SU-DHL-6 (cell line): ENCODE measurements around the gene GUCY1A1.

Experiments used
- H2AFZ ChIP-seq: fragments of 200-600 bp; sonication (generic); 2 replicates; pipeline ENCODE4 v1.6.1; 2014; ENCODE audit warnings: low read depth, mild to moderate bottlenecking, moderate library complexity, mixed read lengths, antibody characterized with exemption, low read length; ENCODE audit not compliant: severe bottlenecking
- H3F3A ChIP-seq: fragments of 200-600 bp; shearing (Covaris generic); 2 replicates; pipeline ENCODE4 v1.6.0; 2016; ENCODE audit warnings: antibody characterized with exemption, mild to moderate bottlenecking; ENCODE audit not compliant: insufficient read depth
- H3K27ac ChIP-seq: fragments of 200-600 bp; sonication (generic); 2 replicates; pipeline ENCODE4 v1.5.1; 2016; ENCODE audit warnings: low read depth, mild to moderate bottlenecking, low read length, moderate library complexity, mixed read lengths
- H3K27me3 ChIP-seq: fragments of 200-600 bp; sonication (generic), shearing (Covaris generic); 2 replicates; pipeline ENCODE4 v1.6.0; 2014; ENCODE audit warnings: mild to moderate bottlenecking, low read length
- H3K36me3 ChIP-seq: fragments of 200-600 bp; sonication (generic); 2 replicates; pipeline ENCODE4 v1.6.1; 2014; ENCODE audit warnings: mild to moderate bottlenecking, low read length, mixed read lengths
- H3K4me2 ChIP-seq: fragments of 300-600, 200-600 bp; shearing (Covaris generic), sonication (generic); 2 replicates; pipeline ENCODE4 v1.6.0; 2014; ENCODE audit warnings: low read length, low read depth, mild to moderate bottlenecking; ENCODE audit not compliant: poor library complexity, severe bottlenecking
- H3K4me3 ChIP-seq: fragments of 200-600 bp; sonication (generic); 2 replicates; pipeline ENCODE4 v1.5.1; 2014; ENCODE audit warnings: antibody characterized with exemption, low read length, mild to moderate bottlenecking, mixed read lengths; ENCODE audit not compliant: insufficient read depth, poor library complexity, severe bottlenecking
- H3K79me2 ChIP-seq: fragments of 200-600 bp; sonication (generic); 2 replicates; pipeline ENCODE4 v1.6.1; 2014; ENCODE audit warnings: mild to moderate bottlenecking, low read length, moderate library complexity; ENCODE audit not compliant: insufficient read depth
- H3K9ac ChIP-seq: fragments of 200-600 bp; sonication (generic); 2 replicates; pipeline ENCODE4 v1.7.0; 2014; ENCODE audit warnings: mild to moderate bottlenecking, low read length
- H3K9me2 ChIP-seq: fragments of 200-600 bp; sonication (generic); replicated peaks from 2 replicates; pipeline ENCODE4 v1.6.1; 2014; ENCODE audit warnings: low read length; ENCODE audit not compliant: insufficient read depth
- H3K9me3 ChIP-seq: fragments of 200-600 bp; sonication (generic); 2 replicates; pipeline ENCODE4 v1.6.1; 2014; ENCODE audit warnings: low read length, mixed read lengths; ENCODE audit not compliant: insufficient read depth
- H4K20me1 ChIP-seq: fragments of 200-600 bp; sonication (generic); 2 replicates; pipeline ENCODE4 v1.6.1; 2014; ENCODE audit warnings: low read depth, mild to moderate bottlenecking, antibody characterized with exemption, low read length, moderate library complexity, mixed read lengths
- CTCF ChIP-seq: fragments of 200-600 bp; sonication (generic); IDR thresholded peaks from one replicate; pipeline ENCODE4 v1.5.1; 2017; ENCODE audit warnings: antibody characterized with exemption, mild to moderate bottlenecking, low read length, moderate library complexity; ENCODE audit not compliant: insufficient read depth, poor library complexity, severe bottlenecking
- EZH2phosphoT487 ChIP-seq: fragments of 200-600 bp; sonication (generic), shearing (Covaris generic); conservative IDR thresholded peaks from 2 replicates; pipeline ENCODE4 v1.6.1; 2018; ENCODE audit warnings: mild to moderate bottlenecking, antibody characterized with exemption, low read length, moderate library complexity, mixed read lengths

GUCY1A1 gene

GRCh38 chr4:155674669-155675071 is 8.0 kb downstream of the GUCY1A1 start:
- H3K4me2 ChIP-seq: no peak overlapping the region
- no peak overlapping the region for H3K4me3 ChIP-seq
- no peaks in the 10 kb centered on the region for H4K20me1 ChIP-seq
- no peaks in the 10 kb centered on the region for H3K27me3 ChIP-seq
- TF ChIP-seq EZH2phosphoT487: no peak
- no peak for TF ChIP-seq CTCF
- no peaks in the 10 kb centered on the region for H3K9me3 ChIP-seq
- H3K9me2 ChIP-seq: no peaks in the 10 kb centered on the region
- no peak overlapping the region for H3K9ac ChIP-seq
- no peaks in the 10 kb centered on the region for H3F3A ChIP-seq
- no peaks in the 10 kb centered on the region for H3K36me3 ChIP-seq
- no peak overlapping the region for H2AFZ ChIP-seq
- no peak overlapping the region for H3K27ac ChIP-seq
- no peaks in the 10 kb centered on the region for H3K79me2 ChIP-seq

GRCh38 chr4:155675709-155676429 is 9.2 kb downstream of the GUCY1A1 start:
- H4K20me1 ChIP-seq: no peaks in the 10 kb centered on the region
- no peaks in the 10 kb centered on the region for H3K9me2 ChIP-seq
- no peaks in the 10 kb centered on the region for H3K27me3 ChIP-seq
- H3K27ac ChIP-seq: no peak overlapping the region
- H3K4me3 ChIP-seq: no peak overlapping the region
- H3F3A ChIP-seq: no peaks in the 10 kb centered on the region
- H3K9ac ChIP-seq: no peak overlapping the region
- H3K36me3 ChIP-seq: no peaks in the 10 kb centered on the region
- H3K4me2 ChIP-seq: no peak overlapping the region
- H2AFZ ChIP-seq: no peak overlapping the region
- no peaks in the 10 kb centered on the region for H3K9me3 ChIP-seq
- H3K79me2 ChIP-seq: no peaks in the 10 kb centered on the region
- TF ChIP-seq CTCF: no peak
- no peak for TF ChIP-seq EZH2phosphoT487

- Histone ChIP-seq H3K27ac (no peak overlapping the region), H3F3A (no peaks in the 10 kb centered on the region), H2AFZ (no peak overlapping the region), H3K9me3 (no peaks in the 10 kb centered on the region), H3K79me2 (no peaks in the 10 kb centered on the region), H3K9ac (no peak overlapping the region), H3K4me2 (no peak overlapping the region), H3K36me3 (no peaks in the 10 kb centered on the region), H3K4me3 (no peak overlapping the region), H3K27me3 (no peaks in the 10 kb centered on the region), H4K20me1 (no peaks in the 10 kb centered on the region), H3K9me2 (no peaks in the 10 kb centered on the region)
- TF ChIP-seq CTCF (no peak), EZH2phosphoT487 (no peak)
Measured at GRCh38 chr4:155676430-155676825, 9.8 kb downstream of the GUCY1A1 start.
